Measurements from ENCODE around the gene ULK3.

Gene ULK3

DNA sequence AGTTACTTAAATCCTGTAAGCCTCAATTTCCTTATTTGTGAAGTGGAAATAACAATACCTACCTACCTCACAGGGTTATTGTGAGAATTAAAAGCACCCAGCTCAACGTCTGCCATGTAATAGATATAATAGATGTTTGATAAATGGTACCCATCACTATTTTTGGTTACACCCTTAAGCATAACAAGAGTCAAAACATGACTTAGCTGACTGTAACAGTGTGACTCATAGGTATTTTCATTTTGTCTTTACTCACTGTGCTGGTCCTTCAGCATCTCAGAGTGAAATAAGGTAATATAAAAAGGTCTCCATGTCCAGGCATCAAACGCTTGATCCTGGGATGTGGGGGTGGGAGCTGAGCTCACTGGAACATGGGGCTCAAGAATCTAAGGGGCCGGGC is 13.5 kb downstream of the ULK3 start:
- Histone ChIP-seq H3K27ac (ENCODE audit: extremely low read depth, low read depth, low read length) (no peak overlapping the region), H3K4me3 (ENCODE audit: low read depth, low read length) (no peak overlapping the region), H3K4me1 (ENCODE audit: control insufficient read depth, insufficient read depth, low read length) (0 out of 2 replicates have a peak, but pooled peaks cover 2% of the 10 kb centered on the region), H3K9me3 (ENCODE audit: control insufficient read depth, insufficient read depth, low read depth, low read length) (no peaks in the 10 kb centered on the region), H3K36me3 (ENCODE audit: control insufficient read depth in 2 of 2, insufficient read depth in 1 of 2, low read length in 2 of 2) (no peaks in the 10 kb centered on the region)
- CTCF ChIA-PET = interaction anchor here (0.7 to 8.3 kb wide), 4 partner anchors 18 to 197 kb away, joined by 3 to 63 read pairs (median 4); no protein-coding TSS in a partner anchor
- no peak for TF ChIP-seq ZBTB17 (tag by site-specific recombination; IDR thresholded peaks at IDR 0.05)
- no peak for TF ChIP-seq ZNF843 (tag by site-specific recombination; IDR thresholded peaks at IDR 0.05)
- peak; percentile 77 for TF ChIP-seq ZNF664 (tag by site-specific recombination; IDR thresholded peaks at IDR 0.05)
- POLR2A ChIA-PET = no interaction called here

GRCh38 chr15:74828835-74829234 is 14.1 kb downstream of the ULK3 start:
- TF ChIP-seq ZBTB20 (tag by site-specific recombination; IDR thresholded peaks at IDR 0.05) = no peak
- peak; percentile 91 for TF ChIP-seq GLIS1 (tag by site-specific recombination; IDR thresholded peaks at IDR 0.05)
- peak; percentile 89 for TF ChIP-seq ZNF600 (tag by site-specific recombination; IDR thresholded peaks at IDR 0.05)
- no peak for TF ChIP-seq ZNF280D (tag by site-specific recombination; IDR thresholded peaks at IDR 0.05)
- no peak overlapping the region for H3K4me3 ChIP-seq (ENCODE audit: low read depth, low read length)
- H3K9me3 ChIP-seq (ENCODE audit: control insufficient read depth, insufficient read depth, low read depth, low read length) = no peaks in the 10 kb centered on the region
- ChIA-PET CTCF (interaction anchor here (0.6 to 8.3 kb wide), 6 partner anchors 10 to 196 kb away, joined by 3 to 63 read pairs (median 3); no protein-coding TSS in a partner anchor), POLR2A (no interaction called here)
- H3K4me1 ChIP-seq (ENCODE audit: control insufficient read depth, insufficient read depth, low read length) = 0 out of 2 replicates have a peak, but pooled peaks cover 2% of the 10 kb centered on the region
- H3K27ac ChIP-seq (ENCODE audit: extremely low read depth, low read depth, low read length) = no peak overlapping the region
- H3K36me3 ChIP-seq (ENCODE audit: control insufficient read depth in 2 of 2, insufficient read depth in 1 of 2, low read length in 2 of 2) = no peaks in the 10 kb centered on the region

DNA sequence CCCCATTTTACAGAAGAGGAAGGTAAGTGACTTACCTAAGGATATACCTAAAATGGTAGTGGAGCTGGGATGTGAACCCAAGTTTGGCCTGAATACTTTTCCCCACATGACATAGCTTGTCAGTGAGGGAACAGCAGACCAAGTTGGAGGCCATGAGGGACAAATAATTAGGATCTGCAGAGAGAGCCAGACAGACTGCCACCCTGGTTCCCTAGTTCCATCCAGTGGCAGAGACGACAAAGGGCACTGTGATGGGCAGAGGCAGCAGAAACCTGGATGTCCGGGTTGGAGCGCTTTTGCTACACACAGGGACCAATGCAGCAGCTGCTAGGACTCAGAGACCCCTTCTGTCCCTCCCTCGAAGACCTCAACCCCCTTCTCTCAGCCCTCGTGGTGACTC is 15.3 kb downstream of the ULK3 start:
- CTCF ChIA-PET = interaction anchor here (0.6 to 8.3 kb wide), 10 partner anchors 8 to 604 kb away, joined by 3 to 63 read pairs (median 4); partner anchors contain the start of gene ULK3
- no peak overlapping the region for H3K4me3 ChIP-seq (ENCODE audit: low read depth, low read length)
- POLR2A ChIA-PET = interaction anchor here (0.6 kb wide), 1 partner anchor 15 kb away, joined by 7 read pairs; no protein-coding TSS in a partner anchor
- H3K9me3 ChIP-seq (ENCODE audit: control insufficient read depth, insufficient read depth, low read depth, low read length) = no peaks in the 10 kb centered on the region
- no peak for TF ChIP-seq ZNF785 (tag by site-specific recombination; IDR thresholded peaks at IDR 0.05)
- no peak for TF ChIP-seq ZNF837 (tag by site-specific recombination; IDR thresholded peaks at IDR 0.05)
- TF ChIP-seq CTCF (tag by site-specific recombination; IDR thresholded peaks at IDR 0.05) = 0 out of 2 replicates have a peak, but pooled peaks have one; percentile 33
- TF ChIP-seq, protein P1, sequence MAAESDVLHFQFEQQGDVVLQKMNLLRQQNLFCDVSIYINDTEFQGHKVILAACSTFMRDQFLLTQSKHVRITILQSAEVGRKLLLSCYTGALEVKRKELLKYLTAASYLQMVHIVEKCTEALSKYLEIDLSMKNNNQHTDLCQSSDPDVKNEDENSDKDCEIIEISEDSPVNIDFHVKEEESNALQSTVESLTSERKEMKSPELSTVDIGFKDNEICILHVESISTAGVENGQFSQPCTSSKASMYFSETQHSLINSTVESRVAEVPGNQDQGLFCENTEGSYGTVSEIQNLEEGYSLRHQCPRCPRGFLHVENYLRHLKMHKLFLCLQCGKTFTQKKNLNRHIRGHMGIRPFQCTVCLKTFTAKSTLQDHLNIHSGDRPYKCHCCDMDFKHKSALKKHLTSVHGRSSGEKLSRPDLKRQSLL (tag by site-specific recombination; IDR thresholded peaks at IDR 0.05) = no peak
- no peak overlapping the region for H3K27ac ChIP-seq (ENCODE audit: extremely low read depth, low read depth, low read length)
- 0 out of 2 replicates have a peak, but pooled peaks cover 2% of the 10 kb centered on the region for H3K4me1 ChIP-seq (ENCODE audit: control insufficient read depth, insufficient read depth, low read length)
- no peaks in the 10 kb centered on the region for H3K36me3 ChIP-seq (ENCODE audit: control insufficient read depth in 2 of 2, insufficient read depth in 1 of 2, low read length in 2 of 2)

GRCh38 chr15:74826921-74827320 is 16.0 kb downstream of the ULK3 start:
- no peaks in the 10 kb centered on the region for H3K36me3 ChIP-seq (ENCODE audit: control insufficient read depth in 2 of 2, insufficient read depth in 1 of 2, low read length in 2 of 2)
- ChIA-PET CTCF (interaction anchor here (0.6 to 8.3 kb wide), 9 partner anchors 9 to 605 kb away, joined by 3 to 63 read pairs (median 4); partner anchors contain the start of gene ULK3), POLR2A (no interaction called here)
- no peak overlapping the region for H3K27ac ChIP-seq (ENCODE audit: extremely low read depth, low read depth, low read length)
- 0 out of 2 replicates have a peak, but pooled peaks cover 2% of the 10 kb centered on the region for H3K4me1 ChIP-seq (ENCODE audit: control insufficient read depth, insufficient read depth, low read length)
- no peaks in the 10 kb centered on the region for H3K9me3 ChIP-seq (ENCODE audit: control insufficient read depth, insufficient read depth, low read depth, low read length)
- H3K4me3 ChIP-seq (ENCODE audit: low read depth, low read length) = no peak overlapping the region
- TF ChIP-seq GLIS2 (tag by site-specific recombination; IDR thresholded peaks at IDR 0.05) = no peak
- no peak for TF ChIP-seq PRDM10 (tag by site-specific recombination; IDR thresholded peaks at IDR 0.05)
- no peak for TF ChIP-seq ZNF501 (tag by site-specific recombination; IDR thresholded peaks at IDR 0.05)
- no peak for TF ChIP-seq ZFP69B (tag by site-specific recombination; IDR thresholded peaks at IDR 0.05)
- no peak for TF ChIP-seq ZNF785 (tag by site-specific recombination; IDR thresholded peaks at IDR 0.05)
- no peak for TF ChIP-seq ZNF837 (tag by site-specific recombination; IDR thresholded peaks at IDR 0.05)
- TF ChIP-seq ZFP37 (tag by site-specific recombination; IDR thresholded peaks at IDR 0.05) = no peak
- TF ChIP-seq ZNF585B (tag by site-specific recombination; IDR thresholded peaks at IDR 0.05) = no peak
- no peak for TF ChIP-seq FEZF1 (tag by site-specific recombination; IDR thresholded peaks at IDR 0.05)
